Measurements from ENCODE around the gene SGO2.

DNA sequence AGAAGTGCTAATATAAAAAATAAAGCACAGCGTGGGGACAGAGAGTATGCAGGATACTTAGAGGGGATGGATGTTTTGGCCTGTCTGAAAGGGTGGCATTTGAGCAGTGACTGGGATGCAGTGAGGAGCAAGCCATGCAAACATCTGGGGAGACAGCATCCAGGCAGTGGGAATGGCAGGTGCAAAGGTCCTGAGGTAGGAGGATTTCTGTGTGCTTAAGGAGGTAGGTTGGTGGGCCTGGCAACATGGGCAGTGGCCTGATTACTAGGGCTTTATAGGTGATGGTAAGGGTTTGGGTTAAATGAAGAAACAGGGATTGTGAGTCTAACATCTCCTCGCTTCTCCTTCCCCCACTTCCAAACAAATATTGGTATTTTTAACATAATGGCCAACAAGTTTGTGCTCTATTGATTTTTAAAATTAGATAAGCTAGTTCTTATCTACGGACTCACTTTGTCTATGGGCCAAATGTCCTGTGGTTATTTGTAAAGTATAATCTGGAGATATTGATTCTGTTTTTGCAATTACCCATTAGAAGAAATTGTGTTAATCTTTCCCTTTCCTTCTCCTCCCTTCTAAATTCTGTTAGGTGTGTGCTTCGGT is 62.2 kb downstream of the SGO2 start:
- TF ChIP-seq, protein P1, sequence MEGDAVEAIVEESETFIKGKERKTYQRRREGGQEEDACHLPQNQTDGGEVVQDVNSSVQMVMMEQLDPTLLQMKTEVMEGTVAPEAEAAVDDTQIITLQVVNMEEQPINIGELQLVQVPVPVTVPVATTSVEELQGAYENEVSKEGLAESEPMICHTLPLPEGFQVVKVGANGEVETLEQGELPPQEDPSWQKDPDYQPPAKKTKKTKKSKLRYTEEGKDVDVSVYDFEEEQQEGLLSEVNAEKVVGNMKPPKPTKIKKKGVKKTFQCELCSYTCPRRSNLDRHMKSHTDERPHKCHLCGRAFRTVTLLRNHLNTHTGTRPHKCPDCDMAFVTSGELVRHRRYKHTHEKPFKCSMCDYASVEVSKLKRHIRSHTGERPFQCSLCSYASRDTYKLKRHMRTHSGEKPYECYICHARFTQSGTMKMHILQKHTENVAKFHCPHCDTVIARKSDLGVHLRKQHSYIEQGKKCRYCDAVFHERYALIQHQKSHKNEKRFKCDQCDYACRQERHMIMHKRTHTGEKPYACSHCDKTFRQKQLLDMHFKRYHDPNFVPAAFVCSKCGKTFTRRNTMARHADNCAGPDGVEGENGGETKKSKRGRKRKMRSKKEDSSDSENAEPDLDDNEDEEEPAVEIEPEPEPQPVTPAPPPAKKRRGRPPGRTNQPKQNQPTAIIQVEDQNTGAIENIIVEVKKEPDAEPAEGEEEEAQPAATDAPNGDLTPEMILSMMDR (IDR thresholded peaks at IDR 0.05): no peak
- TF ChIP-seq EZH2 (IDR thresholded peaks at IDR 0.05; ENCODE audit: borderline replicate concordance, insufficient read depth, low read depth, low read length, poor library complexity, severe bottlenecking): no peak
